GM21423 (cell line): Measurements from ENCODE around the gene TRPM4.
"Not testable (repeated sequence)": the region's sequence is repeated elsewhere in the genome, so short reads cannot be mapped to it uniquely, and the experiment has no call there.

Experiments used
- ATAC-seq: cut with Tn5 transposase; IDR thresholded peaks from one replicate; pipeline ENCODE4 v1.9.1; 2021; ENCODE audit warnings: mild to moderate bottlenecking, moderate library complexity; ENCODE audit not compliant: unreplicated experiment

Gene TRPM4

GRCh38 chr19:49186108-49186507 is 28.5 kb downstream of the TRPM4 start:
- ATAC-seq = no peak

GRCh38 chr19:49188626-49189200 is 31.1 kb downstream of the TRPM4 start:
- ATAC-seq = no peak

GRCh38 chr19:49189259-49189658 is 31.7 kb downstream of the TRPM4 start:
- no peak for ATAC-seq

GRCh38 chr19:49190781-49191180 is 33.2 kb downstream of the TRPM4 start:
- no peak for ATAC-seq

- ATAC-seq = no peak
These were observed 36.3 kb downstream of the TRPM4 start for GRCh38 chr19:49193822-49194394.

GRCh38 chr19:49194408-49194807 is 36.8 kb downstream of the TRPM4 start:
- ATAC-seq = no peak

- ATAC-seq = no peak
These were observed 39.1 kb downstream of the TRPM4 start for GRCh38 chr19:49196527-49197240.

GRCh38 chr19:49200238-49200862 is 42.8 kb downstream of the TRPM4 start:
- ATAC-seq = no peak

GRCh38 chr19:49201042-49201441 is 43.5 kb downstream of the TRPM4 start:
- ATAC-seq = no peak

- no peak for ATAC-seq
These were observed 47.5 kb downstream of the TRPM4 start for GRCh38 chr19:49205114-49205513.

GRCh38 chr19:49209502-49209901 is 51.9 kb downstream of the TRPM4 start:
- ATAC-seq = not testable (repeated sequence)

GRCh38 chr19:49210108-49210900 is 52.7 kb downstream of the TRPM4 start:
- ATAC-seq = no peak

- ATAC-seq = no peak
These were observed 53.4 kb downstream of the TRPM4 start for GRCh38 chr19:49210901-49211451.

- ATAC-seq = no peak
These were observed 54.6 kb downstream of the TRPM4 start for GRCh38 chr19:49212016-49212701.

GRCh38 chr19:49213791-49214190 is 56.2 kb downstream of the TRPM4 start:
- no peak for ATAC-seq

GRCh38 chr19:49214701-49215100 is 57.1 kb downstream of the TRPM4 start:
- no peak for ATAC-seq

GRCh38 chr19:49216071-49216470 is 58.5 kb downstream of the TRPM4 start:
- ATAC-seq = no peak

- ATAC-seq = no peak
These were observed 59.8 kb downstream of the TRPM4 start for GRCh38 chr19:49217382-49217781.

- ATAC-seq = no peak
These were observed 64.4 kb downstream of the TRPM4 start for GRCh38 chr19:49222011-49222410.

GRCh38 chr19:49222528-49222927 is 64.9 kb downstream of the TRPM4 start:
- ATAC-seq = no peak
